ENCODE data around the gene FBXW10B.

The FBXW10B gene

DNA sequence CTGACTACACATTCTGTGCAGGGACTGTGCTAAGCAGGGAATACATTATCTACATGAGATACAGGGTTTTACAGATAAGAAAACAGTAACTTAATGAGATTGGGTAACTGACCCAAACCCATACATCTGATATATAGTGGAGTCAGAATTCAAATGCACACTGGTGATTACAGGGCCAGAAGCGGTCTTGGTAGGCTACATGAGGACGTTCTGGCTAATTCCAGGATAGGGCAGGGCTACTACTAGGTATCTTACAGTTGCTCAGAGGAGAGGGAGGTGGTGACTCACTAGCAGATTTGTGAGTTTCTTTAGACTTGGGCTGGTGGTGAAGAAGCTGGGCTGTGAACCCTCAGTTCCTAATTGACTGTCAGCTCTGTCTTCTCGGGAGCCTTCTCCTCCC lies 43.2 kb upstream of the FBXW10B start (continued):
- TF ChIP-seq ZNF521 (tag by site-specific recombination; IDR thresholded peaks at IDR 0.05) (no peak), KLF1 (tag by site-specific recombination; IDR thresholded peaks at IDR 0.05) (no peak), ZFP69B (tag by site-specific recombination; IDR thresholded peaks at IDR 0.05) (no peak)

DNA sequence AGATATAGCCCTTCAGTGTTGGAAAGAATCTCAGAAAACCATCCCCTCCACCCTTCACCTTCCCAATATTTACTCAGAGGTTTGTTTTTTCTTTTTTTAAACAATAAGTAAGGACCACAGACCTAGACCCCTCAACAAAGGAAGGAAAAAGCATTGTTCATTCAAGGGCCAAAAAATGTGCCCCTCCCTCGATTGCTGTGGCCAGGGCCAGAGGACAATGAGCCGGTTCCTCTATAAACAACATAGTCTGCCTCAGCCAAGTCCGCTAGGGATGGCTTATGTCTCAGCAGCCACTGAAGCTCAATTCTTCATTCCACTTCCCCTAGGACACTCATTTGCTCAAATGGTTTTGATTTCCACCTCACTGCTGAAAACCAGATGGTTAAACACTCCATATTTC lies 40.6 kb upstream of the FBXW10B start:
- Histone ChIP-seq H3K4me3 (ENCODE audit: low read depth, low read length) (no peak overlapping the region), H3K9me3 (ENCODE audit: control insufficient read depth, insufficient read depth, low read depth, low read length) (no peaks in the 10 kb centered on the region), H3K36me3 (ENCODE audit: control insufficient read depth in 2 of 2, insufficient read depth in 1 of 2, low read length in 2 of 2) (peaks cover 6 to 63% of the 10 kb centered on the region in 2 experiments), H3K27ac (ENCODE audit: extremely low read depth, low read depth, low read length) (no peak overlapping the region), H3K4me1 (ENCODE audit: control insufficient read depth, insufficient read depth, low read length) (no peaks in the 10 kb centered on the region)
- POLR2A ChIA-PET, result no interaction called here
- TF ChIP-seq KLF16 (tag by site-specific recombination; IDR thresholded peaks at IDR 0.05), result no peak
- TF ChIP-seq, protein P1, sequence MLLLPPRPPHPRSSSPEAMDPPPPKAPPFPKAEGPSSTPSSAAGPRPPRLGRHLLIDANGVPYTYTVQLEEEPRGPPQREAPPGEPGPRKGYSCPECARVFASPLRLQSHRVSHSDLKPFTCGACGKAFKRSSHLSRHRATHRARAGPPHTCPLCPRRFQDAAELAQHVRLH (tag by site-specific recombination; IDR thresholded peaks at IDR 0.05), result no peak
- no peak for TF ChIP-seq ZNF571 (tag by site-specific recombination; IDR thresholded peaks at IDR 0.05)
- CTCF ChIA-PET, result no interaction called here

DNA sequence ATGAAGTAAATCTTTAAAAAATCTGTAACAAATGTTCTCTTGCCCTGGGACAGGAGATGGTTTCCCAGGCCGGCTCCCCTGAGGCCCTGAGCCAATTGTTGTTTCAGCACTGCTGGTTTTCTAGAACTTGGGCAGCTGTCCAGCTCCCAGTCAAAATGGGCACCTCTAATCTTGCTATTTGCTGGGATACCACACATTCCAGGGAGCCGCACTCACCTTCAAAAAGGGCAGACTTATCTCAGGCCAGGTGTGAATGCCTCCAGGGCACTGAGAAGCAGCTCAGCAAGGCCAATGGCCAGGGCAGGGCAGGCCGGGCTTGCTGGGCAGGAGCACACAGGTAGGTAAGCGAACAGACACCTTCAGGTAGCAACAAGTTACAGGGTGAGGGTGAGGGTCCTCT lies 40.2 kb upstream of the FBXW10B start:
- TF ChIP-seq, protein P2, sequence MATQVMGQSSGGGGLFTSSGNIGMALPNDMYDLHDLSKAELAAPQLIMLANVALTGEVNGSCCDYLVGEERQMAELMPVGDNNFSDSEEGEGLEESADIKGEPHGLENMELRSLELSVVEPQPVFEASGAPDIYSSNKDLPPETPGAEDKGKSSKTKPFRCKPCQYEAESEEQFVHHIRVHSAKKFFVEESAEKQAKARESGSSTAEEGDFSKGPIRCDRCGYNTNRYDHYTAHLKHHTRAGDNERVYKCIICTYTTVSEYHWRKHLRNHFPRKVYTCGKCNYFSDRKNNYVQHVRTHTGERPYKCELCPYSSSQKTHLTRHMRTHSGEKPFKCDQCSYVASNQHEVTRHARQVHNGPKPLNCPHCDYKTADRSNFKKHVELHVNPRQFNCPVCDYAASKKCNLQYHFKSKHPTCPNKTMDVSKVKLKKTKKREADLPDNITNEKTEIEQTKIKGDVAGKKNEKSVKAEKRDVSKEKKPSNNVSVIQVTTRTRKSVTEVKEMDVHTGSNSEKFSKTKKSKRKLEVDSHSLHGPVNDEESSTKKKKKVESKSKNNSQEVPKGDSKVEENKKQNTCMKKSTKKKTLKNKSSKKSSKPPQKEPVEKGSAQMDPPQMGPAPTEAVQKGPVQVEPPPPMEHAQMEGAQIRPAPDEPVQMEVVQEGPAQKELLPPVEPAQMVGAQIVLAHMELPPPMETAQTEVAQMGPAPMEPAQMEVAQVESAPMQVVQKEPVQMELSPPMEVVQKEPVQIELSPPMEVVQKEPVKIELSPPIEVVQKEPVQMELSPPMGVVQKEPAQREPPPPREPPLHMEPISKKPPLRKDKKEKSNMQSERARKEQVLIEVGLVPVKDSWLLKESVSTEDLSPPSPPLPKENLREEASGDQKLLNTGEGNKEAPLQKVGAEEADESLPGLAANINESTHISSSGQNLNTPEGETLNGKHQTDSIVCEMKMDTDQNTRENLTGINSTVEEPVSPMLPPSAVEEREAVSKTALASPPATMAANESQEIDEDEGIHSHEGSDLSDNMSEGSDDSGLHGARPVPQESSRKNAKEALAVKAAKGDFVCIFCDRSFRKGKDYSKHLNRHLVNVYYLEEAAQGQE (tag by site-specific recombination; IDR thresholded peaks at IDR 0.05), result 0 out of 2 replicates have a peak, but pooled peaks have one; percentile 13
- TF ChIP-seq MZF1 (tag by site-specific recombination; IDR thresholded peaks at IDR 0.05; ENCODE audit: borderline replicate concordance) (no peak), ZNF501 (tag by site-specific recombination; IDR thresholded peaks at IDR 0.05) (no peak), ZNF140 (tag by site-specific recombination; IDR thresholded peaks at IDR 0.05) (no peak), ZNF292 (tag by site-specific recombination; IDR thresholded peaks at IDR 0.05; ENCODE audit: borderline replicate concordance, low read depth) (no peak)
- TF ChIP-seq, protein P3, sequence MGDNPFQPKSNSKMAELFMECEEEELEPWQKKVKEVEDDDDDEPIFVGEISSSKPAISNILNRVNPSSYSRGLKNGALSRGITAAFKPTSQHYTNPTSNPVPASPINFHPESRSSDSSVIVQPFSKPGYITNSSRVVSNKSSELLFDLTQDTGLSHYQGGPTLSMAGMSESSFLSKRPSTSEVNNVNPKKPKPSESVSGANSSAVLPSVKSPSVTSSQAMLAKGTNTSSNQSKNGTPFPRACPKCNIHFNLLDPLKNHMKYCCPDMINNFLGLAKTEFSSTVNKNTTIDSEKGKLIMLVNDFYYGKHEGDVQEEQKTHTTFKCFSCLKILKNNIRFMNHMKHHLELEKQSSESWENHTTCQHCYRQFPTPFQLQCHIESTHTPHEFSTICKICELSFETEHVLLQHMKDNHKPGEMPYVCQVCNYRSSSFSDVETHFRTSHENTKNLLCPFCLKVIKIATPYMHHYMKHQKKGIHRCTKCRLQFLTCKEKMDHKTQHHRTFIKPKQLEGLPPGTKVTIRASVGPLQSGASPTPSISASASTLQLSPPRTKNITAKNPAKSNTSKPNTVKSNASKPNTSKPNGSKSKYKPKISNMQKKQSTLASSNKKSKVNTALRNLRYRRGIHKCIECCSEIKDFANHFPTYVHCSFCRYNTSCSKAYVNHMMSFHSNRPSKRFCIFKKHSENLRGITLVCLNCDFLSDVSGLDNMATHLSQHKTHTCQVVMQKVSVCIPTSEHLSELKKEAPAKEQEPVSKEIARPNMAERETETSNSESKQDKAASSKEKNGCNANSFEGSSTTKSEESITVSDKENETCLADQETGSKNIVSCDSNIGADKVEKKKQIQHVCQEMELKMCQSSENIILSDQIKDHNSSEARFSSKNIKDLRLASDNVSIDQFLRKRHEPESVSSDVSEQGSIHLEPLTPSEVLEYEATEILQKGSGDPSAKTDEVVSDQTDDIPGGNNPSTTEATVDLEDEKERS (tag by site-specific recombination; IDR thresholded peaks at IDR 0.05), result no peak
- TF ChIP-seq, protein P4, sequence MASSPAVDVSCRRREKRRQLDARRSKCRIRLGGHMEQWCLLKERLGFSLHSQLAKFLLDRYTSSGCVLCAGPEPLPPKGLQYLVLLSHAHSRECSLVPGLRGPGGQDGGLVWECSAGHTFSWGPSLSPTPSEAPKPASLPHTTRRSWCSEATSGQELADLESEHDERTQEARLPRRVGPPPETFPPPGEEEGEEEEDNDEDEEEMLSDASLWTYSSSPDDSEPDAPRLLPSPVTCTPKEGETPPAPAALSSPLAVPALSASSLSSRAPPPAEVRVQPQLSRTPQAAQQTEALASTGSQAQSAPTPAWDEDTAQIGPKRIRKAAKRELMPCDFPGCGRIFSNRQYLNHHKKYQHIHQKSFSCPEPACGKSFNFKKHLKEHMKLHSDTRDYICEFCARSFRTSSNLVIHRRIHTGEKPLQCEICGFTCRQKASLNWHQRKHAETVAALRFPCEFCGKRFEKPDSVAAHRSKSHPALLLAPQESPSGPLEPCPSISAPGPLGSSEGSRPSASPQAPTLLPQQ (tag by site-specific recombination; IDR thresholded peaks at IDR 0.05), result no peak
- POLR2A ChIA-PET, result interaction anchor here (0.8 kb wide), 1 partner anchor 40 kb away, joined by 3 read pairs; the partner anchor contains the start of gene ZNF286A
- Histone ChIP-seq H3K9me3 (ENCODE audit: control insufficient read depth, insufficient read depth, low read depth, low read length) (no peaks in the 10 kb centered on the region), H3K36me3 (ENCODE audit: control insufficient read depth in 2 of 2, insufficient read depth in 1 of 2, low read length in 2 of 2) (peaks cover 5 to 63% of the 10 kb centered on the region in 2 experiments), H3K27ac (ENCODE audit: extremely low read depth, low read depth, low read length) (no peak overlapping the region), H3K4me3 (ENCODE audit: low read depth, low read length) (no peak overlapping the region), H3K4me1 (ENCODE audit: control insufficient read depth, insufficient read depth, low read length) (no peaks in the 10 kb centered on the region)
- CTCF ChIA-PET, result no interaction called here

Measured in HEK293 (cell line).